RWPE2 (cell line): ENCODE measurements around the gene LBX2.

Source experiments
- ATAC-seq: fragments of 200-7000 bp; cut with Tn5 transposase; 3 replicates; pipeline ENCODE4 v1.9.1; 2021; ENCODE audit warnings: low read depth
- DNase-seq: peaks from one replicate; pipeline ENCODE4 v3.0.0-alpha.2; 2020; ENCODE audit warnings: low spot score
- H3K27ac ChIP-seq: fragments of 450-650 bp; 2 replicates; pipeline ENCODE4 v1.5.1; 2017; ENCODE audit warnings: mild to moderate bottlenecking; ENCODE audit not compliant: poor library complexity, severe bottlenecking
- H3K27me3 ChIP-seq: fragments of 250-450 bp; sonication (Bioruptor Pico); 2 replicates; pipeline ENCODE4 v1.5.1; 2021; ENCODE audit warnings: mild to moderate bottlenecking, moderate library complexity; ENCODE audit not compliant: insufficient read depth, poor library complexity, severe bottlenecking
- H3K36me3 ChIP-seq: fragments of 250-450 bp; sonication (Bioruptor Pico); 2 replicates; pipeline ENCODE4 v1.5.1; 2020; ENCODE audit warnings: low read depth, mild to moderate bottlenecking, moderate library complexity
- H3K4me1 ChIP-seq: fragments of 250-450 bp; sonication (Bioruptor Pico); 2 replicates; pipeline ENCODE4 v1.5.1; 2021; ENCODE audit warnings: mild to moderate bottlenecking, moderate library complexity; ENCODE audit not compliant: insufficient read depth, poor library complexity, severe bottlenecking
- H3K4me3 ChIP-seq: fragments of 250-450 bp; sonication (Bioruptor Pico); 2 replicates; pipeline ENCODE4 v1.5.1; 2021; ENCODE audit warnings: mild to moderate bottlenecking, moderate library complexity; ENCODE audit not compliant: severe bottlenecking
- H3K9me3 ChIP-seq: fragments of 250-450 bp; sonication (Bioruptor Pico); 2 replicates; pipeline ENCODE4 v1.5.1; 2021; ENCODE audit warnings: mild to moderate bottlenecking, moderate library complexity; ENCODE audit not compliant: severe bottlenecking
- TF ChIP-seq, protein P1 (sequence below): fragments of 450-650 bp; IDR thresholded peaks from one replicate; pipeline ENCODE4 v1.5.1; 2017; ENCODE audit warnings: mild to moderate bottlenecking, moderate library complexity; ENCODE audit not compliant: poor library complexity, severe bottlenecking

Gene LBX2

DNA sequence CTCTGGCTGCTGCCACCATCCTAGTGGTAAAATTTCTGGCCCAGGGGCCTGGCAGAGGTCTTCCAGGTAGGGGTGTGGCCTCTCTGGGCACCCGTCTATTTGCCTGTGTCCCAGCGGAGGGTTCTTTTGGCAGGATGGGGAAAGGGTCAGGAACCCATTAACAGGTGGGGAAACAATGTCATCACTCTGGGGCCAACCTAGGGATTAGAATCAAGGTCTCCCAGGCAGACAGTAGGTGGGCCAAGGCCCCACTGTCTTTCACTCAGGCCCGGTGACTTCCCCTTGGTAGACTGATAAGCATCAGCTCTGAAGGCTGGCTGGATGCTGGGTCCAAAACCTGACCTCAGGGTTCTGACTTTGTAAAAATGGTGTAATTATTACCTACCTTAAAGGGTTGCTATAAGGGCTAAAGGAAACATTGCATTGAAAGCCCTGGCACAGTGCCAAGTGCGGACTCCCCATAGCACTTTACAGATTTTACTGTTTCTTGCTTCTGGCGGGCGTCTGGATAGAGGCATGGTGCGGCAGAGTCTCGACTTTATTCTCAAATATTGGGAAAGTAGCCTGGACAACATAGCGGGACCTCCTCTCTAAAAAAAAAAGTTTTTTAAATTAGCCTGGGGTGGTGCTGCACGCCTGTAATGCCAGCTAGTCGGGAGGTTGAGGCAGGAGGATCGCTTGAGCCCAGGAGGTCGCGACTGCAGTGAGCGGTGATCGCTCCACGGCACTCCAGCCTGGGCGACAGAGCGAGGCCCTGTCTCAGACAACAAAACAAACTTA is 2.2 kb downstream of the LBX2 start:
- Histone ChIP-seq H3K36me3 (peaks cover 8% of the 10 kb centered on the region), H3K9me3 (no peaks in the 10 kb centered on the region), H3K27me3 (peaks cover 14% of the 10 kb centered on the region), H3K4me3 (no peak overlapping the region), H3K27ac (no peak overlapping the region), H3K4me1 (peaks cover 8% of the 10 kb centered on the region)
- no peak for DNase-seq
- ATAC-seq: no peak
- TF ChIP-seq, protein P1, sequence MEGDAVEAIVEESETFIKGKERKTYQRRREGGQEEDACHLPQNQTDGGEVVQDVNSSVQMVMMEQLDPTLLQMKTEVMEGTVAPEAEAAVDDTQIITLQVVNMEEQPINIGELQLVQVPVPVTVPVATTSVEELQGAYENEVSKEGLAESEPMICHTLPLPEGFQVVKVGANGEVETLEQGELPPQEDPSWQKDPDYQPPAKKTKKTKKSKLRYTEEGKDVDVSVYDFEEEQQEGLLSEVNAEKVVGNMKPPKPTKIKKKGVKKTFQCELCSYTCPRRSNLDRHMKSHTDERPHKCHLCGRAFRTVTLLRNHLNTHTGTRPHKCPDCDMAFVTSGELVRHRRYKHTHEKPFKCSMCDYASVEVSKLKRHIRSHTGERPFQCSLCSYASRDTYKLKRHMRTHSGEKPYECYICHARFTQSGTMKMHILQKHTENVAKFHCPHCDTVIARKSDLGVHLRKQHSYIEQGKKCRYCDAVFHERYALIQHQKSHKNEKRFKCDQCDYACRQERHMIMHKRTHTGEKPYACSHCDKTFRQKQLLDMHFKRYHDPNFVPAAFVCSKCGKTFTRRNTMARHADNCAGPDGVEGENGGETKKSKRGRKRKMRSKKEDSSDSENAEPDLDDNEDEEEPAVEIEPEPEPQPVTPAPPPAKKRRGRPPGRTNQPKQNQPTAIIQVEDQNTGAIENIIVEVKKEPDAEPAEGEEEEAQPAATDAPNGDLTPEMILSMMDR: no peak

DNA sequence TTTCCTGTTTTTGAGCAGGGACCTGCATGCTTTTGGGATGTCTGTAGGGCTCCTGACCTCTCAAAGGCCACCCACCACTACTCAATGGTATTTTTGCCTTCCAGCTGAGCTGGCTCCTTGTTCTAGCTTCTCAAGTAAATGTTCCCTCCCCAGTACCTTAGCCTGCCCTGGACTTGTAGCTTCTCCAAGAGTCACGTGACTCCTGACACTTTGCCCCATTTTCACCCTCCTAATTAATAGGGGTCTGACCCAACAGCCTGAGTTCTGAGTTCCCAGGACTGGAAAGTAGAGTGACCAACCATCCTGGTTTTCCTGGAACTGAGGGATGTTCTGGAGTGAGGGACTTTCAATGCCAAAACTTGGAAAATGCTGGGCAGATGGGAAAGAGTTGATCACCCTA is 4.0 kb downstream of the LBX2 start:
- Histone ChIP-seq H3K36me3 (peaks cover 26% of the 10 kb centered on the region), H3K9me3 (no peaks in the 10 kb centered on the region), H3K4me1 (peaks cover 8% of the 10 kb centered on the region), H3K27me3 (peaks cover 14% of the 10 kb centered on the region), H3K27ac (no peak overlapping the region), H3K4me3 (no peak overlapping the region)
- TF ChIP-seq, protein P1: no peak
- DNase-seq (no peak), ATAC-seq (no peak)

DNA sequence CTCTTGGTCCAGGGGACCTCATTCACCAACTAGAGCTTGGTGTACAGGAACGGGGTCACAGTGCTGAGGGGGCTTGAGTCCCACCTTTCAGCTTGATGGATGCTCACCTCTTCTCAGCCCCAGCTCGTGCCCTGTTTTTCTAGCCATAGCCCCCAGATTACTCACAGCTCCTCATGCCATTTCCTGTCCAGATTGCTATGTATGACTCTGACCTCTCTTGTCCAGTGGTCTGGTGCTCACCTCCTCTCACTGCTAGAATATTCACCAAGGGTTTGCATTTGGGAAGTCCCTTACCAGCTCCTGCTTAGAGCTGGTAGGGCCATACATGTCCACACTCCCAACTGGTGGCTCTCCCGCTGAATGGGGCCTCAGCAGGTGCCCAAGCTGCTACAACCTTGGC is 5.9 kb downstream of the LBX2 start:
- H3K9me3 ChIP-seq: no peaks in the 10 kb centered on the region

DNA sequence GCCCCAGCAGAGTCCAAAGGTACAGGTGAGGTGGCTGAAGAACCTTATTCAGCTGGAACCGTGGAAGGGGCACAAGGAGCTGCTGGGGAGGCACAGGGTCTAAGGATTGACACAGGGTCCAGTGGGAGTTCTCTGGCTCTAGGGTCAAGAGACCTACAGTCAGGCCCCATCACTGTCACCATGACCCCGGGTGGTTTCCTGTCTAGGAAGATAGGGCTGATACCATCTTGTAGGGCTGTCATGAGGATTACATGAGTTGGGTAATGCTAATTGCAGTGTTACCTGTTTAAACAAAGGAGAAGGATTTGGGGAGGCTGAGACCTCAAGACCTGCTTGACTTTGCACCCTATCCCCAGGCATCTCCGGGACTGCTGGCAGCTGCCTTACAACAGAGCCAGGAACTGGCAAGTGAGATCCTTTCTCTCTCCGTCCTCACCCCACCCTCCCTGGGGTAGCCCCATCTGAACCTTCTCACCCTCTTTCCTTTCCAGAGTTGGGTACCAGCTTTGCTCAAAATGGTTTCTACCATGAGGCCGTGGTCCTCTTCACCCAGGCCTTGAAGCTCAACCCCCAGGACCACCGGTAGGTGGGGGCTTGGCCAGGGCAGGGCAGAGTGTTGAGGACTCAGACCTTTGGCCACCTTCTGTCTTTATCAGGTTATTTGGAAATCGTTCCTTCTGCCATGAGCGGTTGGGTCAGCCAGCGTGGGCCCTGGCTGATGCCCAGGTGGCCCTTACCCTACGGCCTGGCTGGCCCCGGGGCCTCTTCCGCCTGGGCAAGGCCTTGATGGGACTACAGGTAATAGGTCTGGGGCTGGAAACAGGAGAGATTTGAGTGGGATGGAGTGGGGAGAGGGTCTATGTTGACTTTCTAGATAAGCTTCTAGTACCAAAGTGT is 7.5 kb downstream of the LBX2 start:
- Histone ChIP-seq H3K36me3 (peaks cover 50% of the 10 kb centered on the region), H3K9me3 (no peaks in the 10 kb centered on the region), H3K27me3 (no peaks in the 10 kb centered on the region), H3K4me1 (peaks cover 2% of the 10 kb centered on the region), H3K4me3 (no peak overlapping the region), H3K27ac (no peak overlapping the region)
- DNase-seq: no peak
- TF ChIP-seq, protein P1: no peak
- ATAC-seq: no peak

More for the DNA sequence above, 5.9 kb downstream of the LBX2 start:
- Histone ChIP-seq H3K27me3 (no peaks in the 10 kb centered on the region), H3K36me3 (peaks cover 37% of the 10 kb centered on the region), H3K4me1 (peaks cover 2% of the 10 kb centered on the region), H3K4me3 (no peak overlapping the region), H3K27ac (no peak overlapping the region)
- DNase-seq (no peak), ATAC-seq (no peak)
- TF ChIP-seq, protein P1: no peak

DNA sequence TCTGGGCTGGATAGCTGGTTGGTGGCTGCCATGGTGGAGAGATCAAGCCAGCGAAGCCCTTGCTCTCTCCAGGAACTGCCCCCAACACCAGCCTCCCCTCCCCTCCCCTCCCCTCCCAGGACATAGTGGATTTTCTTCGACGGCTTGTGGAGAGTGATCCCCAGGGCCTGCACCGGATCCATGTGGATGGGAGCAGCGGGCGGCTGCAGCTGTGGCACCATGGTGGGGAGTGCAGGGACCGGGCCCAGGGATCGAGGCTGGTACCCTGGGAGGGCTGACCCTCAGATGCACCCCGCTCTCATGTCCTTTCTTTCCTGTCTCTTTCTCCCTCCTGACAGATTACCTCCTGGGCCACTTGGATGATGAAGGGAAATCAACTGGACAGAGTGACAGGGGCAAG is 9.5 kb downstream of the LBX2 start:
- H3K27ac ChIP-seq: no peak overlapping the region
- H3K27me3 ChIP-seq: no peaks in the 10 kb centered on the region
- no peak for ATAC-seq
- no peak for DNase-seq
- TF ChIP-seq, protein P1: no peak
- H3K36me3 ChIP-seq: peaks cover 61% of the 10 kb centered on the region
- H3K4me1 ChIP-seq: peaks cover 2% of the 10 kb centered on the region
- no peaks in the 10 kb centered on the region for H3K9me3 ChIP-seq
- H3K4me3 ChIP-seq: no peak overlapping the region
